ENCODE data around the gene CERS1.

CERS1 gene

GRCh38 chr19:18875726-18876125, 20.2 kb downstream of the CERS1 start:
- FAIRE-seq (no peak), DNase-seq (ENCODE audit: insufficient read length, low spot score) (no peak)
- no peak for TF ChIP-seq CTCF (IDR thresholded peaks at IDR 0.05; ENCODE audit: insufficient read depth, missing control alignments)

- FAIRE-seq: peak; percentile 66
Measured at GRCh38 chr19:18871543-18871942, 24.4 kb downstream of the CERS1 start.

GRCh38 chr19:18870531-18871172, 25.3 kb downstream of the CERS1 start:
- FAIRE-seq (no peak), DNase-seq (ENCODE audit: insufficient read length, low spot score) (no peak)
- TF ChIP-seq CTCF (IDR thresholded peaks at IDR 0.05; ENCODE audit: insufficient read depth, missing control alignments): no peak

More at GRCh38 chr19:18871543-18871942, 24.4 kb downstream of the CERS1 start:
- no peak for TF ChIP-seq CTCF (IDR thresholded peaks at IDR 0.05; ENCODE audit: insufficient read depth, missing control alignments)
- DNase-seq (ENCODE audit: insufficient read length, low spot score): peak; percentile 82

- FAIRE-seq: no peak
- TF ChIP-seq CTCF (IDR thresholded peaks at IDR 0.05; ENCODE audit: insufficient read depth, missing control alignments): no peak
- no peak for DNase-seq (ENCODE audit: insufficient read length, low spot score)
Measured at GRCh38 chr19:18869781-18870530, 26.0 kb downstream of the CERS1 start.

GRCh38 chr19:18869023-18869618, 26.8 kb downstream of the CERS1 start:
- TF ChIP-seq CTCF (IDR thresholded peaks at IDR 0.05; ENCODE audit: insufficient read depth, missing control alignments): no peak
- no peak for FAIRE-seq
- no peak for DNase-seq (ENCODE audit: insufficient read length, low spot score)

GRCh38 chr19:18868380-18869022, 27.5 kb downstream of the CERS1 start:
- DNase-seq (ENCODE audit: insufficient read length, low spot score) (no peak), FAIRE-seq (no peak)
- TF ChIP-seq CTCF (IDR thresholded peaks at IDR 0.05; ENCODE audit: insufficient read depth, missing control alignments): no peak
